Measurements from ENCODE around the gene POLA1. TPM values are rescaled to one million over a fixed set of nuclear protein-coding genes. Genes with fewer than 3 reads are reported as not detected.

Gene POLA1, protein sequence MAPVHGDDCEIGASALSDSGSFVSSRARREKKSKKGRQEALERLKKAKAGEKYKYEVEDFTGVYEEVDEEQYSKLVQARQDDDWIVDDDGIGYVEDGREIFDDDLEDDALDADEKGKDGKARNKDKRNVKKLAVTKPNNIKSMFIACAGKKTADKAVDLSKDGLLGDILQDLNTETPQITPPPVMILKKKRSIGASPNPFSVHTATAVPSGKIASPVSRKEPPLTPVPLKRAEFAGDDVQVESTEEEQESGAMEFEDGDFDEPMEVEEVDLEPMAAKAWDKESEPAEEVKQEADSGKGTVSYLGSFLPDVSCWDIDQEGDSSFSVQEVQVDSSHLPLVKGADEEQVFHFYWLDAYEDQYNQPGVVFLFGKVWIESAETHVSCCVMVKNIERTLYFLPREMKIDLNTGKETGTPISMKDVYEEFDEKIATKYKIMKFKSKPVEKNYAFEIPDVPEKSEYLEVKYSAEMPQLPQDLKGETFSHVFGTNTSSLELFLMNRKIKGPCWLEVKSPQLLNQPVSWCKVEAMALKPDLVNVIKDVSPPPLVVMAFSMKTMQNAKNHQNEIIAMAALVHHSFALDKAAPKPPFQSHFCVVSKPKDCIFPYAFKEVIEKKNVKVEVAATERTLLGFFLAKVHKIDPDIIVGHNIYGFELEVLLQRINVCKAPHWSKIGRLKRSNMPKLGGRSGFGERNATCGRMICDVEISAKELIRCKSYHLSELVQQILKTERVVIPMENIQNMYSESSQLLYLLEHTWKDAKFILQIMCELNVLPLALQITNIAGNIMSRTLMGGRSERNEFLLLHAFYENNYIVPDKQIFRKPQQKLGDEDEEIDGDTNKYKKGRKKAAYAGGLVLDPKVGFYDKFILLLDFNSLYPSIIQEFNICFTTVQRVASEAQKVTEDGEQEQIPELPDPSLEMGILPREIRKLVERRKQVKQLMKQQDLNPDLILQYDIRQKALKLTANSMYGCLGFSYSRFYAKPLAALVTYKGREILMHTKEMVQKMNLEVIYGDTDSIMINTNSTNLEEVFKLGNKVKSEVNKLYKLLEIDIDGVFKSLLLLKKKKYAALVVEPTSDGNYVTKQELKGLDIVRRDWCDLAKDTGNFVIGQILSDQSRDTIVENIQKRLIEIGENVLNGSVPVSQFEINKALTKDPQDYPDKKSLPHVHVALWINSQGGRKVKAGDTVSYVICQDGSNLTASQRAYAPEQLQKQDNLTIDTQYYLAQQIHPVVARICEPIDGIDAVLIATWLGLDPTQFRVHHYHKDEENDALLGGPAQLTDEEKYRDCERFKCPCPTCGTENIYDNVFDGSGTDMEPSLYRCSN (N-terminal part only)
- total RNA-seq, result 10 to 100 TPM; 12.7 to 24.6 TPM

DNA sequence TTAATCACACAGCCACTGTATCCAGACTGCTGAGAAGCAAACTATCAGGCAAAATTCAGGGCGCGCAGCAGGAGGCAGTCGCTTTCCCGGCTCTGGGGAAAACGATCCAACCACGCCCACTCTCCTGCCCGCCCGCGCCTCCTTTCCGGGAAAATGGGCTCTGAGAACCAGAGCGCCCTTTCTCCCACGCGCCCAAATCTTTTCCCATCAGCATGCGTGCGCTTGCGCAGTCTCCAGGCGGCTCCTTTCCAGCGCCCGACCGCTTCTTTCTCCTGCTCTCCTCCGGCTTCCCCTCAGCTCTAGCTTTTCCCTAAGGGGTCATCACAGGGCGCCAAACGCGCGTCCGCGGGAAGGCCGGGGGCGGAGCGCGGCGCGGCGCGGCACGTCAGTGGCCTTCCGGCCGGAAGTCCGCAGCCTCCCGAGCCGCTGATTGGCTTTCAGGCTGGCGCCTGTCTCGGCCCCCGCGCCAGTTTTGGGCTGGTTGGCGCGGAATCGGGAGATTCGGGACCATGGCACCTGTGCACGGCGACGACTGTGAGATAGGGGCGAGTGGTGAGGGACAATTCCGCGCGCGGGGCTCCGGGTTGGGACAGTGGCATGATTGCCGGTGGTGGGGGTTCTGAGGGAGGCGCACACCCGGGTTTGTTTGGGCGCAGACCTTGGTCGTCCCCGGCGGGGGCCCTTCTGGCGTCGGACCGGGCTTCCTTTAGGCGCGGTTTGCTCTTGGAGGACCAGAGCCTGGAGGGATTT is at the start of gene POLA1:
TSS of gene POLA1 (plus strand) at position 466 of the 750 bp plus-strand sequence. CDS start at position 510, 44 bp downstream.

DNA sequence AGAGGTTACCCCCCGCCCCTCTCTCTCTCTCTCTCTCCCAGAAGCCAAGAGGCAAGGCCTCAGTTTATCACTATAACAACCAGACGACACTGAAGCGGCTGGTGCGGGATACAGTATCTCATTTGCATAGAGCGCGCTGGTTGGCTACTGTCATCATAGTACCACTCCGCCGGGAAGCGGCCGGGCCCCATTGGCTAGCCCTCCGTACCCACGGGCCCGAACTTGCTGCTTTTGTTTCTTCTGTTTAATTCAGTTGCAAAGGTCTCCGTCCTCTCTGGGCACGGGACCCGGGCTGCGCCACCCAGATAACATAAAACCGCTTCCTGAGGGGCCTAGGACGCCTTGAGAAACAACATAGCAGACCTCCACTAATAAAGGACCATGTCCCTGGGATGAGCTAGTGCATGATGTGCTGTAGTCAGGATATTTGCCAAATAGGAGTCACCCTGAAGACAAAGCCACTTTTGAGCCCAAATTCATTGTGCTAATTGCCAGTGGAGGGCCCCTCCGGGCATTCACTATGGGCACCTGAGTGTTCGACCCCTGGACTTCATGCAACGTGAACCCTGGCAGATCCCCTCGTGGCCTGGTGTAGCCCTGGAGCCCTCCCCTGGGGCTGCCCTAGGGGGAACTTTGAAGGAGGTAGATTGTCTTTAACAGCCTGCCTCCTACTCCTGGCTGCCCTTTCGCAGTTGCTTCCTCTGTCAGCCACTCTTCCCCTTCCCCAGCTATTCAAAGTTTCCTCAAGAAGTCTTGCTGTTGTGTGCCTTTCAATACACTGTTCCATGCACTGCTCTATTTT is 46.3 kb upstream of the POLA1 start, which contains the start of gene PCYT1B:
TSS of gene PCYT1B (minus strand) at position 91 of the 802 bp plus-strand sequence. CDS start 242 bp downstream, outside the sequence.

GRCh38 chrX:25015486-25016360 is 322.0 kb downstream of the POLA1 start, which contains the start of gene ARX:
ARX (minus strand) TSS chrX:25015965; CDS start chrX:25015737, 228 bp downstream.

Small RNAs within 50 kb of the gene (small RNA-seq; reads per million reads assigned to genes)
- 5.3 to 6.5 reads per million in 2 donors for gene SCARNA23

Other genes with a start within 250 kb of the POLA1 start
- 10 to 100 TPM; 15.8 to 32.0 TPM for gene PDK3, start 228.6 kb upstream of the POLA1 start, total RNA-seq
- 1 to 10 TPM; 1.3 to 2.8 TPM for gene PCYT1B, start 46.6 kb upstream of the POLA1 start, total RNA-seq